Mesothelial cell of epicardium (in vitro differentiated cells): ENCODE results near the gene KDM1B. TPM values are rescaled to one million over a fixed set of nuclear protein-coding genes. Genes with fewer than 3 reads are reported as not detected.

Experiments used
- DNase-seq, 2 experiments: peaks; one replicate each; pipeline ENCODE4 v3.0.0; 2021; ENCODE audit warnings: low spot score in 2 of 2; ENCODE audit not compliant: unreplicated experiment in 2 of 2
- H3K27ac Mint-ChIP-seq: 2 replicates; pipeline ENCODE4 v1.8.0; 2021; ENCODE audit warnings: mixed read lengths
- H3K27me3 Mint-ChIP-seq: 2 replicates; pipeline ENCODE4 v1.8.0; 2021; ENCODE audit warnings: low read depth, mixed read lengths
- H3K36me3 Mint-ChIP-seq: 2 replicates; pipeline ENCODE4 v1.8.0; 2021; ENCODE audit warnings: mixed read lengths
- H3K4me1 Mint-ChIP-seq: 2 replicates; pipeline ENCODE4 v1.8.0; 2021; ENCODE audit warnings: mixed read lengths
- H3K4me3 Mint-ChIP-seq: 2 replicates; pipeline ENCODE4 v1.8.0; 2021; ENCODE audit warnings: mild to moderate bottlenecking, moderate library complexity, mixed read lengths
- H3K9me3 Mint-ChIP-seq: 2 replicates; pipeline ENCODE4 v1.8.0; 2021; ENCODE audit warnings: mixed read lengths
- CTCF ChIP-seq: fragments of 200-600 bp; sonication (generic); IDR thresholded peaks from one replicate; pipeline ENCODE4 v1.5.0; 2021; ENCODE audit warnings: antibody characterized with exemption; ENCODE audit not compliant: unreplicated experiment
- total RNA-seq: library from RNA; stranded (reverse); gene quantifications from 3 replicates; pipeline ENCODE4 v1.2.1, GENCODE V29; 2021

The KDM1B gene
- total RNA-seq, 1 donor from 2014 or later = 16.1 TPM

GRCh38 chr6:18266523-18266912 lies 111.3 kb downstream of the KDM1B start:
- Mint-ChIP-seq H3K27ac (no peak overlapping the region), H3K4me1 (peaks cover 30% of the 10 kb centered on the region), H3K4me3 (no peak overlapping the region), H3K27me3 (no peaks in the 10 kb centered on the region), H3K9me3 (no peaks in the 10 kb centered on the region), H3K36me3 (no peaks in the 10 kb centered on the region)
- no peak for DNase-seq
- TF ChIP-seq CTCF = no peak

GRCh38 chr6:18268066-18268465 lies 112.8 kb downstream of the KDM1B start:
- Mint-ChIP-seq H3K27me3 (peaks cover 3% of the 10 kb centered on the region), H3K9me3 (peaks cover 5% of the 10 kb centered on the region), H3K4me1 (peaks cover 16% of the 10 kb centered on the region), H3K4me3 (no peak overlapping the region), H3K36me3 (no peaks in the 10 kb centered on the region), H3K27ac (no peak overlapping the region)
- no peak for TF ChIP-seq CTCF
- DNase-seq = no peak

DNA sequence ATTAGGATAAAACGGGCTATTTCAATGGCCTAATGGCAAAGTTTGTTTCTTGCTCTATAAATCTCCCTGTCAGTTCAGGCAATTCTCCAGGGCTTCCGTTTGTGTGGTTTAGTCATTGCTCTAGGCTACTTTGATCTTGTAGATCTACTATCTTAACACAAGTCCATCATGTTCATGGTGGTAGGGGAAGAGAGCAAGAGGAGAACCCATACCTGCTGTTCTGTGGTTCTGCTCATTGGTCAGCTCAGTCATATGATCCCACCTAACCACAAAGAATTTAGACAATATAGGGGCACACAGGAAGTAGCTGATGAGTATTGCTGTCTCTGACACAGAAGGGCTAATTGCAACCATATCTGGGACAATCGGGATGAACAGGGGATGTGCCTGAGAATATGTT lies 114.0 kb downstream of the KDM1B start:
- H3K9me3 Mint-ChIP-seq = peaks cover 5% of the 10 kb centered on the region
- peaks cover 9% of the 10 kb centered on the region for H3K4me1 Mint-ChIP-seq
- H3K4me3 Mint-ChIP-seq = no peak overlapping the region
- TF ChIP-seq CTCF = no peak
- H3K27me3 Mint-ChIP-seq = peaks cover 5% of the 10 kb centered on the region
- H3K36me3 Mint-ChIP-seq = no peaks in the 10 kb centered on the region
- no peak for DNase-seq
- H3K27ac Mint-ChIP-seq = no peak overlapping the region

DNA sequence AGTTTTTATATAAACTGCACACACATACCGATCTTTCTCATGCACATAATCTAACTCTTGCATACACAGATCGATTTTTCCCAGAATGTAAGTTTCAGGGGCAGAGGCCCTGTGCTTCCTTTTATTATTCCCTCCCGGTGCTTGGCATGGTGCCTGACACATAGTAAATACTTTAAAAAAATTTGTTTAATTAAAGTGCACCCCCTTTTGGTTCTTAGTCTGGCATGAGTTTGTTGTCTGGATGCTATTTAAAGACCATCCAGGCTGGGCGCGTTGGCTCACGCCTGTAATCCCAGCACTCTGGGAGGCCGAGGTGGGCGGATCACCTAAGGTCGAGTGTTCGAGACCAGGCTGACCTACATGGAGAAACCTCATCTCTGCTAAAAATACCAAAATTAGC lies 114.5 kb downstream of the KDM1B start:
- Mint-ChIP-seq H3K4me1 (peaks cover 9% of the 10 kb centered on the region), H3K36me3 (no peaks in the 10 kb centered on the region), H3K9me3 (peaks cover 5% of the 10 kb centered on the region)

GRCh38 chr6:18270216-18270615 lies 115.0 kb downstream of the KDM1B start:
- Mint-ChIP-seq H3K27me3 (peaks cover 9% of the 10 kb centered on the region), H3K4me3 (no peak overlapping the region), H3K27ac (no peak overlapping the region), H3K36me3 (no peaks in the 10 kb centered on the region), H3K9me3 (peaks cover 5% of the 10 kb centered on the region), H3K4me1 (peaks cover 4% of the 10 kb centered on the region)
- no peak for DNase-seq
- no peak for TF ChIP-seq CTCF

More for the DNA sequence above, 114.5 kb downstream of the KDM1B start:
- H3K4me3 Mint-ChIP-seq = no peak overlapping the region
- H3K27me3 Mint-ChIP-seq = peaks cover 5% of the 10 kb centered on the region
- no peak for DNase-seq
- no peak overlapping the region for H3K27ac Mint-ChIP-seq
- TF ChIP-seq CTCF = no peak

Other genes with a start within 250 kb of the KDM1B start
- 52.2 to 57.0 TPM (median 54.4 TPM) in 3 replicates for gene KIF13A, start 167.8 kb upstream of the KDM1B start, total RNA-seq
- gene NHLRC1, start 32.7 kb upstream of the KDM1B start, total RNA-seq = 1.2 to 1.9 TPM (median 1.8 TPM) in 3 replicates
- 7.8 to 8.2 TPM (median 8.0 TPM) in 3 replicates for gene TPMT, start 345 bp upstream of the KDM1B start, total RNA-seq
- gene DEK, start 109.1 kb downstream of the KDM1B start, total RNA-seq = 77.8 to 87.5 TPM (median 79.5 TPM) in 3 replicates
- gene RNF144B, start 231.9 kb downstream of the KDM1B start, total RNA-seq = 5.1 to 5.5 TPM (median 5.4 TPM) in 3 replicates